ENCODE measurements around the gene FCSK.

Gene FCSK

GRCh38 chr16:70482624-70483023 lies 28.2 kb downstream of the FCSK start:
- TF ChIP-seq CTCF (IDR thresholded peaks at IDR 0.05; ENCODE audit: insufficient read depth, low read length, missing control alignments), result no peak
- no peak overlapping the region for H3K4me3 ChIP-seq (ENCODE audit: low read depth, low read length)
- ChIA-PET CTCF (interaction anchor here (1.0 kb wide), 1 partner anchor 12 kb away, joined by 3 read pairs; no protein-coding TSS in a partner anchor), POLR2A (interaction anchor here (1.2 kb wide), 1 partner anchor 102 kb away, joined by 4 read pairs; no protein-coding TSS in a partner anchor)
- no peak for DNase-seq (ENCODE audit: low read depth, low spot score)

- TF ChIP-seq CTCF (IDR thresholded peaks at IDR 0.05; ENCODE audit: insufficient read depth, low read length, missing control alignments), result no peak
- DNase-seq (ENCODE audit: low read depth, low spot score), result no peak
- ChIA-PET CTCF (interaction anchor here (0.9 to 1.6 kb wide), 5 partner anchors 11 to 170 kb away, joined by 3 to 5 read pairs (median 3); no protein-coding TSS in a partner anchor), POLR2A (no interaction called here)
- no peak overlapping the region for H3K4me3 ChIP-seq (ENCODE audit: low read depth, low read length)
Observed at GRCh38 chr16:70483426-70483825, 29.0 kb downstream of the FCSK start.

- H3K4me3 ChIP-seq (ENCODE audit: low read depth, low read length), result no peak overlapping the region
- POLR2A ChIA-PET, result no interaction called here
- DNase-seq (ENCODE audit: low read depth, low spot score), result no peak
- CTCF ChIA-PET, result interaction anchor here (1.6 kb wide), 1 partner anchor 96 kb away, joined by 3 read pairs; no protein-coding TSS in a partner anchor
- no peak for TF ChIP-seq CTCF (IDR thresholded peaks at IDR 0.05; ENCODE audit: insufficient read depth, low read length, missing control alignments)
Observed at GRCh38 chr16:70484867-70485266, 30.5 kb downstream of the FCSK start.

GRCh38 chr16:70490261-70490660 lies 35.9 kb downstream of the FCSK start:
- ChIA-PET POLR2A (interaction anchor here (0.6 kb wide), 1 partner anchor 113 kb away, joined by 3 read pairs; no protein-coding TSS in a partner anchor), CTCF (interaction anchor here (1.4 kb wide), 1 partner anchor 112 kb away, joined by 4 read pairs; no protein-coding TSS in a partner anchor)
- no peak for TF ChIP-seq CTCF (IDR thresholded peaks at IDR 0.05; ENCODE audit: insufficient read depth, low read length, missing control alignments)
- no peak overlapping the region for H3K4me3 ChIP-seq (ENCODE audit: low read depth, low read length)
- DNase-seq (ENCODE audit: low read depth, low spot score), result no peak

GRCh38 chr16:70493802-70494201 lies 39.4 kb downstream of the FCSK start:
- no peak overlapping the region for H3K4me3 ChIP-seq (ENCODE audit: low read depth, low read length)
- TF ChIP-seq CTCF (IDR thresholded peaks at IDR 0.05; ENCODE audit: insufficient read depth, low read length, missing control alignments), result no peak
- no peak for DNase-seq (ENCODE audit: low read depth, low spot score)
- CTCF ChIA-PET, result no interaction called here
- POLR2A ChIA-PET, result no interaction called here

GRCh38 chr16:70494202-70494770 lies 39.9 kb downstream of the FCSK start:
- no peak for TF ChIP-seq CTCF (IDR thresholded peaks at IDR 0.05; ENCODE audit: insufficient read depth, low read length, missing control alignments)
- POLR2A ChIA-PET, result no interaction called here
- CTCF ChIA-PET, result interaction anchor here (2.0 kb wide), 1 partner anchor 159 kb away, joined by 7 read pairs; no protein-coding TSS in a partner anchor
- DNase-seq (ENCODE audit: low read depth, low spot score), result no peak
- no peak overlapping the region for H3K4me3 ChIP-seq (ENCODE audit: low read depth, low read length)

Data from AG04449 (cell line).